Mucosa of descending colon (tissue), 3 donors: ENCODE measurements around the gene MTMR10. TPM values are rescaled to one million over a fixed set of nuclear protein-coding genes. Genes with fewer than 3 reads are reported as not detected.

Source experiments
- ATAC-seq: fragments of 200-7000 bp; cut with Tn5 transposase; one replicate; pipeline ENCODE4 v1.9.1; 2020; ENCODE audit warnings: mild to moderate bottlenecking, moderate library complexity
- DNase-seq, 3 donors: peaks; one replicate each; pipeline ENCODE4 v3.0.0-alpha.2; 2020
- H3K36me3 ChIP-seq: fragments of 200-600 bp; one replicate; pipeline ENCODE4 v1.8.0; 2021; ENCODE audit warnings: low read depth, mild to moderate bottlenecking
- H3K4me1 ChIP-seq: fragments of 200-600 bp; one replicate; pipeline ENCODE4 v1.8.0; 2021; ENCODE audit warnings: low read depth, mild to moderate bottlenecking
- H3K4me3 ChIP-seq: fragments of 200-600 bp; one replicate; pipeline ENCODE4 v1.8.0; 2021; ENCODE audit warnings: mild to moderate bottlenecking
- H3K9me3 ChIP-seq: fragments of 200-600 bp; one replicate; pipeline ENCODE4 v1.8.0; 2021; ENCODE audit warnings: mild to moderate bottlenecking
- CTCF ChIP-seq: fragments of 200-600 bp; IDR thresholded peaks from one replicate; pipeline ENCODE4 v1.8.0; 2022; ENCODE audit warnings: antibody characterized with exemption, mild to moderate bottlenecking
- intact Hi-C, 2 donors: fragments of 100-400 bp; cut with DNase I in 1 of 2; cut with micrococcal nuclease in 1 of 2; formaldehyde crosslinking; loops; one replicate each; pipeline versions ENCODE4 v1.11.0 to v1.11.1; 2022; cut with DNase I, micrococcal nuclease
- total RNA-seq, 3 donors: library from RNA; stranded (reverse); fragmentation: NEBNext Ultra II Directional in 2 of 3; extraction: Animal tissue kit (Norgen Biotek cat#: 25700) in 2 of 3; gene quantifications; one replicate each; pipeline versions ENCODE4 v1.2.1 to v1.2.4, GENCODE V29; 2021 to 2023
- donor health status: DM: no; HTN: no; CAD: no; lungs with moderate emphysema.
- donor health status: DM: no; HTN: no; CAD: no.
- donor health status: DM: no; HTN: yes; CAD: no.

The MTMR10 gene
- total RNA-seq, 3 donors from 2014 or later = 34.4 to 42.0 (median 37.5) TPM

DNA sequence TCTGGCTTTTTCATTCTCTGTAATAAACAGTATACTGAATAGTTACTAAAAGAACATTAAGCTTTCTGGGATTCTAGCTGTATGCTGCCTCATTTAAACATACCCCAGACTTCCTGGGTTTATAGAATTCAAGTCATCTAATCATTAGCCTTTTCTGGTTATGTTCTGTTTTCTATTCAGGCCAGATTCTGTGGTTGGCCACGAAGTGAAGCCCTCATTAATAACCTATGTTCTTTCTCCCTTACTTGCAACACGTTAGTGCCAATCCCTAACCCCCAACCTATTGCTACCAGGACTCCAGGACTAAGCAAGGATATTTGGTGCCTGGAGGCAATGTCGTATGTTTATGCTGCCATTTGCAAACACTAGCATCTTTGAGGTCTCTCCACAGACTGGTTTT is 28.6 kb upstream of the MTMR10 start:
- no peak overlapping the region for H3K4me3 ChIP-seq
- ATAC-seq (no peak), DNase-seq (no peak)
- no peak for TF ChIP-seq CTCF
- intact Hi-C loops = loop anchor here in 1 of 2 donors (10.0 kb wide), 1 partner anchor 45 kb away; no protein-coding TSS in a partner anchor
- peaks cover 1% of the 10 kb centered on the region for H3K4me1 ChIP-seq
- H3K9me3 ChIP-seq = no peaks in the 10 kb centered on the region
- H3K36me3 ChIP-seq = no peaks in the 10 kb centered on the region

- H3K9me3 ChIP-seq = peaks cover 9% of the 10 kb centered on the region
- H3K4me1 ChIP-seq = no peaks in the 10 kb centered on the region
- DNase-seq (no peak), ATAC-seq (no peak)
- no peak for TF ChIP-seq CTCF
- no peak overlapping the region for H3K4me3 ChIP-seq
- intact Hi-C loops = loop anchor here in 1 of 2 donors (10.0 kb wide), 1 partner anchor 47 kb away; no protein-coding TSS in a partner anchor
- H3K36me3 ChIP-seq = no peaks in the 10 kb centered on the region
Observed at GRCh38 chr15:31017311-31017710, 25.9 kb upstream of the MTMR10 start.

GRCh38 chr15:31016446-31016915 is 25.1 kb upstream of the MTMR10 start:
- no peaks in the 10 kb centered on the region for H3K36me3 ChIP-seq
- H3K4me3 ChIP-seq = no peak overlapping the region
- no peak for TF ChIP-seq CTCF
- intact Hi-C loops = loop anchor here in 1 of 2 donors (10.0 kb wide), 1 partner anchor 48 kb away; no protein-coding TSS in a partner anchor
- ATAC-seq = no peak
- H3K4me1 ChIP-seq = no peaks in the 10 kb centered on the region
- no peak for DNase-seq
- H3K9me3 ChIP-seq = peaks cover 17% of the 10 kb centered on the region

- TF ChIP-seq CTCF = no peak
- intact Hi-C loops = loop anchor here in 1 of 2 donors (10.0 kb wide), 1 partner anchor 50 kb away; no protein-coding TSS in a partner anchor
- Histone ChIP-seq H3K4me1 (no peaks in the 10 kb centered on the region), H3K36me3 (no peaks in the 10 kb centered on the region), H3K9me3 (peaks cover 17% of the 10 kb centered on the region), H3K4me3 (no peak overlapping the region)
- DNase-seq (no peak), ATAC-seq (no peak)
Observed at GRCh38 chr15:31014608-31014925, 23.1 kb upstream of the MTMR10 start.

GRCh38 chr15:31013863-31014607 is 22.6 kb upstream of the MTMR10 start:
- DNase-seq (no peak), ATAC-seq (peak; percentile 79)
- H3K9me3 ChIP-seq = peaks cover 17% of the 10 kb centered on the region
- no peak for TF ChIP-seq CTCF
- intact Hi-C loops = loop anchor here in 1 of 2 donors (10.0 kb wide), 1 partner anchor 51 kb away; no protein-coding TSS in a partner anchor
- H3K4me1 ChIP-seq = no peaks in the 10 kb centered on the region
- H3K4me3 ChIP-seq = no peak overlapping the region
- no peaks in the 10 kb centered on the region for H3K36me3 ChIP-seq
